Uterus (tissue), 2 donors: ENCODE results near the gene PIGBOS1.

Experiments
- CTCF ChIP-seq, 4 experiments: fragments of 200-600 bp in 2 of 4; fragments of 450-650 bp in 2 of 4; sonication (generic) in 2 of 4; IDR thresholded peaks; one replicate each; pipeline ENCODE4 v1.5.1; 2016 to 2019; ENCODE audit warnings: antibody characterized with exemption in 4 of 4, mild to moderate bottlenecking in 2 of 4, moderate library complexity in 1 of 4
- POLR2A ChIP-seq, 2 donors: fragments of 450-650 bp; IDR thresholded peaks; one replicate each; pipeline ENCODE4 v1.6.1; 2016; ENCODE audit warnings: antibody characterized with exemption in 2 of 2, mild to moderate bottlenecking in 1 of 2, moderate library complexity in 1 of 2

- TF ChIP-seq CTCF (IDR thresholded peaks at IDR 0.05) (no peak), POLR2A (IDR thresholded peaks at IDR 0.05) (no peak)
Measured at GRCh38 chr15:55319537-55320237, 764 bp upstream of the PIGBOS1 start.
